VCaP (cell line): ENCODE measurements around the gene DOCK10.
A peak's percentile ranks its signal among the peaks of the same experiment; 100 is the strongest.

Source experiments
- H3K27ac ChIP-seq: fragments of 450-650 bp; 2 replicates; pipeline ENCODE4 v1.5.1; 2017
- TF ChIP-seq, protein P1 (sequence below): fragments of 450-650 bp; conservative IDR thresholded peaks from 2 replicates; pipeline ENCODE4 v1.5.1; 2017; ENCODE audit warnings: mild to moderate bottlenecking, moderate library complexity

DOCK10 gene

DNA sequence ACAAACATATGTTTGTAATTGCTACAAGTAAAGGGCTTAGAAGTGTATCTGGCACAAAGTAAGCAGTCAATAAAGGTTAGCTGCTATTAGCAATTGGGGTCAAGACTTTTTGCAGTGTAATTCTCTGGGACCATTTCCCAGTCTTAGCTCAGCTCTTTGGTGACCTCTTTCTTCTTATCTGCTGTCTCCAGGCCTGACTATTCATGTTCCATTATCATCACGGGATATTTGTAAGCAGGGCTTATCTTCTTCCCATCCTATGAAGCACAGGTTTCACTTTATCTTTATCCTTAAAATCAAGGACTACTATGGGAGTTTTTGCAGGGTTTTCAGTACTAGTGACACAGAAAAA, 131.7 kb downstream of the DOCK10 start:
- TF ChIP-seq, protein P1, sequence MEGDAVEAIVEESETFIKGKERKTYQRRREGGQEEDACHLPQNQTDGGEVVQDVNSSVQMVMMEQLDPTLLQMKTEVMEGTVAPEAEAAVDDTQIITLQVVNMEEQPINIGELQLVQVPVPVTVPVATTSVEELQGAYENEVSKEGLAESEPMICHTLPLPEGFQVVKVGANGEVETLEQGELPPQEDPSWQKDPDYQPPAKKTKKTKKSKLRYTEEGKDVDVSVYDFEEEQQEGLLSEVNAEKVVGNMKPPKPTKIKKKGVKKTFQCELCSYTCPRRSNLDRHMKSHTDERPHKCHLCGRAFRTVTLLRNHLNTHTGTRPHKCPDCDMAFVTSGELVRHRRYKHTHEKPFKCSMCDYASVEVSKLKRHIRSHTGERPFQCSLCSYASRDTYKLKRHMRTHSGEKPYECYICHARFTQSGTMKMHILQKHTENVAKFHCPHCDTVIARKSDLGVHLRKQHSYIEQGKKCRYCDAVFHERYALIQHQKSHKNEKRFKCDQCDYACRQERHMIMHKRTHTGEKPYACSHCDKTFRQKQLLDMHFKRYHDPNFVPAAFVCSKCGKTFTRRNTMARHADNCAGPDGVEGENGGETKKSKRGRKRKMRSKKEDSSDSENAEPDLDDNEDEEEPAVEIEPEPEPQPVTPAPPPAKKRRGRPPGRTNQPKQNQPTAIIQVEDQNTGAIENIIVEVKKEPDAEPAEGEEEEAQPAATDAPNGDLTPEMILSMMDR, result no peak
- peak overlapping the region; percentile 65 for H3K27ac ChIP-seq

DNA sequence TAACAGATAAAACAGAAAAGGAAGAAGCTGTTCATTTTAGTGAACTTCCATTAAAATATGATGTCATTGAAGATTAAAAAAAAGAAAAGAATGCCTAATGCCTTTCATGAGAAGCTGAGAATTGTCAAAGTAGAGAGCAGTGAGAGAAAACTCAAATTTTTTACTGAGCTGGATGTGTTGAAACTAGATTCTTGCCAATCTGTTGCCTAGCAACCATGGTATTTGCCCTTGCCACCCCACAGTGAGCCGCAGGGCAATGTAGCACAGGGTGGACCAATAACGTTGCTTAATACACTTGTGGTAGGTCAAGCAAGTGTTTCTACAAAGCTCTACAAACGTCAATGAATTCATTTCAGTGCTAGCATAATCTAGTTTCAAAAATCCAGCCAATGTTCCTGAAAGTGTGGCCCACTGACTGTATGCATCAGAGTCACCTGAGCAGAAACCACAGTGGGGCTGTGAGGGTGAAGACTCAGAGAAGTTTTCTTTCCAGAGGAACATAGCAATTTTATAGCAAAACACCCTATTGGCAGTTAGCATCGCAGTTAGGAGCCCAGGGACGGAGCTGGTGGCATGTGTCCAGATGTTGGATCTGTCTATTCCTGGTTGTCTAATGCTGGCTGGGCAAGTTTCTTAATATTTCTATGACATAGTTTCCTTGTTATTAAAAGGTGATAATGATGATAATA, 132.2 kb downstream of the DOCK10 start:
- TF ChIP-seq, protein P1, result no peak
- H3K27ac ChIP-seq, result peak overlapping the region; percentile 65

DNA sequence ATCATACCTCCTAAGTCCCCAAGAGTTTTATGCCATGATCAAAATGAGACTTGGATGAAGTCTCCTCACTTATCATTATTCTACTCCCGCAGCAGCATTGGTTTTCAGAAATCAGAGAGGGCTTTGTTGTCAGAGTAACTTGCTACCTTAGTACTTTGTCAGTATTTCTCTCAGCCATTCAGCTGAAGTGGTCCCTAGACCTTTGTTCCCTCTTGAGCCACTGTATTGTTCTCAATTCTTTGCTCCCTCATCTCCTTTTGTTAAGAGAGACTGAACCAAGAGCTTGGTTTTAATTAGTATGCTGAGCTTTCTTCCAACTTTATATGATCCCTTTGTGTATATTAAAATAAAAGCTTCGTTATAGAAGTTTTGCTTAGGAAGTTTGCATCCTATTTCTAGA, 133.4 kb downstream of the DOCK10 start:
- TF ChIP-seq, protein P1, result no peak
- H3K27ac ChIP-seq, result peak overlapping the region; percentile 65

DNA sequence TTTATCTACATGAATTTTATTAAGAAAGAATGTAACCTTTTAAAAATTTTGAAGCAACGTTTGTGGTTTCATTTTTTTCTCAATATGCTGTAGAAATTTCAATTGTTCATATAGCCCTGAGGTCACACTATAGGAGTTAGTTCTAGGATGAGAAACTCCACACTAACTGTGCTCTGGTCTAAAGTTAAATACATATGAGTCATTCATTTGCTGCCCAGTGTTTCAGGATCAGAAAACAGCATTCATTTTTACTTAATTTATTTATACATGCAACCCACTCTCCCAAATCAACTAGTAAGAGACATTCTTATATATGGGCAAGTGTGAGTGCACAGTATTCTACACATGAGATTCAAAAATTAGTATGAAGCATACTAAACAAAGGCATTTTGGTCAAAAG, 137.9 kb downstream of the DOCK10 start:
- TF ChIP-seq, protein P1, result no peak
- H3K27ac ChIP-seq, result no peak overlapping the region

DNA sequence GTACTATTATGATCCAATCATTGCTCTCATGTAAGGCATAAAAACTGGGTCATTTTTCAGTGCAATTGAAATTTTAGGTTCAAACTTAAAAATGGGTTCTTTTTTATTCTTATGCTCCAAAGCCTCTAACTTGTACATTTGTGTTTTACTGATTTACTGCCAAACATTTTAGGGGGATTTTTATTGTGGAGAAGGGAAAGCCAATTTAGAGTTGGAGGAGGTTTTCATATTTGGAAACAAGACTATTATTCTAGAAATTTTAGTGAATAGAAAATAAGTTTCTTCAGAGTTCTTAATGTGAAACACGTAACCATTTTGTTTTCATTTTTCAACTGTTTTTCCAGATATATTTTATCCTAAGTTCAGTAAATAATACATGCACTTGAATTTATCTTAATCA, 138.6 kb downstream of the DOCK10 start:
- TF ChIP-seq, protein P1, result no peak
- no peak overlapping the region for H3K27ac ChIP-seq

DNA sequence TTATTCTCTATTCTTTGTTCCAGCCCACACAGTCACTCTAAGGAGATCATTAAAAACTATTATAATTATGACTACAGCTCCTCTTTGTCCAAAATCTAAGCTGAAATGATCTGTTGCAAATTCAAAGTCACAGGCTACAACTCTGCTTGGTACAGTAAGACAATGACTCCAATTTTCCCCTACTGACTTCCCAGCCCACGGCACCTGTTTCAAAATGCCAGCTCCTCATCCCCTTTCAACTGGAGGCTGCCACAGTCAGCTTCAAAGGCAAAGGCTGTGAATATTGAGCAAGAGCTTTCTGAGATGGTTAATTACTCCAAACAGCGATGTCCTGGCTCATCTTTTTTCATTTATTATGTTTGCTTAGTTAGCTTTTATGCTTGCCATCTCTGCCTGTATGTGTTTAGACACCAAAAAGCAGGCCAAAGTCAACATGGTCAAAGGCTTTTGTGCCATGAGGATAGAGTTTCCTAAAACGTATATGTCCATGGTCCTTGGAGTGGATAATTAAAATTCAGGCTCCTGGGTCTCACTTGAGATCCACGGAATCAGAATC, 141.1 kb downstream of the DOCK10 start:
- peak overlapping the region; percentile 88 for H3K27ac ChIP-seq
- TF ChIP-seq, protein P1, result no peak

DNA sequence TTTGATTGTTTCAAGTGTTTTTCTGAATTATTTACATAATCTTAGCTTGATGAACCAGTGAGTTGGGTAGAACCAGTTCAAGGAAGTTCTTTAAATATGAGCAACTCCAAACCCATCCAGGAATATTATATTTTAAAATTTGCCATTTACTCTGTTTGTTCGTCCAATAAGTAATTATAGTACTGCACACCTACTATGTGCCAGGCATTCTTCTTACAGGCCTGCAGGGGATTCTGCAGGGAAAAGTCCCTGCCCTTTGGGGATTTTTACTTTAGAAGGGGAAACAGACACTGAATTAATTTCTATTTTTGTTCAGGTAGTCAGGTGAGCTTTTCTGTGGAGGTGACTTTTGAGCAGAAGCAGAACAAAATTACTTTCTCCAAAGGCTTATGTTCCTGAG, 146.9 kb downstream of the DOCK10 start:
- TF ChIP-seq, protein P1, result no peak
- no peak overlapping the region for H3K27ac ChIP-seq
